Endodermal cell (in vitro differentiated cells): ENCODE measurements around the gene CAVIN3. TPM values are rescaled to one million over a fixed set of nuclear protein-coding genes. Genes with fewer than 3 reads are reported as not detected.

Experiments used
- DNase-seq: peaks from one replicate; pipeline ENCODE4 v3.0.0-alpha.2; 2017
- H3K27ac ChIP-seq: 2 replicates; pipeline ENCODE4 v1.5.1; 2013; ENCODE audit warnings: mild to moderate bottlenecking, low read depth, low read length, moderate library complexity
- H3K27me3 ChIP-seq: 2 replicates; pipeline ENCODE4 v1.6.1; 2013; ENCODE audit warnings: mild to moderate bottlenecking, low read length, moderate library complexity; ENCODE audit not compliant: insufficient read depth, control insufficient read depth, poor library complexity, severe bottlenecking
- H3K36me3 ChIP-seq: 2 replicates; pipeline ENCODE4 v1.7.0; 2013; ENCODE audit warnings: mild to moderate bottlenecking, low read length, moderate library complexity; ENCODE audit not compliant: control insufficient read depth, insufficient read depth
- H3K4me1 ChIP-seq: one replicate; pipeline ENCODE4 v1.7.0; 2013; ENCODE audit warnings: low read length; ENCODE audit not compliant: control insufficient read depth, insufficient read depth
- H3K4me3 ChIP-seq: 2 replicates; pipeline ENCODE4 v1.5.1; 2013; ENCODE audit warnings: mild to moderate bottlenecking, low read length, moderate library complexity
- H3K9ac ChIP-seq: 2 replicates; pipeline ENCODE4 v1.6.1; 2013; ENCODE audit warnings: mild to moderate bottlenecking, low read length, moderate library complexity; ENCODE audit not compliant: poor library complexity, severe bottlenecking; ENCODE audit errors: extremely low read depth
- H3K9me3 ChIP-seq: 2 replicates; pipeline ENCODE4 v1.6.1; 2013; ENCODE audit warnings: mild to moderate bottlenecking, low read length, moderate library complexity; ENCODE audit not compliant: control insufficient read depth
- H3K27ac Mint-ChIP-seq: 2 replicates; pipeline ENCODE4 v1.8.0; 2020; ENCODE audit warnings: mixed read lengths
- H3K27me3 Mint-ChIP-seq: 2 replicates; pipeline ENCODE4 v1.8.0; 2021; ENCODE audit warnings: mild to moderate bottlenecking, mixed read lengths; ENCODE audit not compliant: insufficient read depth
- H3K36me3 Mint-ChIP-seq: 2 replicates; pipeline ENCODE4 v1.8.0; 2020; ENCODE audit warnings: low read depth, mixed read lengths
- H3K4me1 Mint-ChIP-seq: 2 replicates; pipeline ENCODE4 v1.8.0; 2020; ENCODE audit warnings: mixed read lengths
- H3K4me3 Mint-ChIP-seq: 2 replicates; pipeline ENCODE4 v1.8.0; 2020; ENCODE audit warnings: mild to moderate bottlenecking, moderate library complexity, mixed read lengths
- H3K9me3 Mint-ChIP-seq: 2 replicates; pipeline ENCODE4 v1.8.0; 2020; ENCODE audit warnings: mild to moderate bottlenecking, mixed read lengths
- WGBS, 2 experiments: methylation state at CpG; one replicate each; pipeline versions ENCODE4 v1.1.5 to v1.1.7; 2013; ENCODE audit warnings: missing lambda C conversion rate in 2 of 2, mixed read lengths in 1 of 2; ENCODE audit not compliant: insufficient coverage in 1 of 2, insufficient read length in 1 of 2; 5-methylcytosine and 5-hydroxymethylcytosine counted together
- total RNA-seq, 2 donors: library from RNA; stranded (reverse); fragmentation: NEBNext Ultra II Directional in 1 of 2; extraction: Animal tissue kit (Norgen Biotek cat#: 25700) in 1 of 2; gene quantifications; 2 replicates in 1 of 2; 3 replicates in 1 of 2; pipeline ENCODE4 v1.2.1, GENCODE V29; 2021
- TF ChIP-seq, protein P1 (sequence below): fragments of 200-600 bp; sonication (generic); conservative IDR thresholded peaks from 2 replicates; pipeline ENCODE4 v1.5.0; 2021; ENCODE audit warnings: antibody characterized with exemption, mild to moderate bottlenecking

The CAVIN3 gene
- total RNA-seq, 2 donors from 2014 or later, result 42.2 to 70.2 TPM

DNA sequence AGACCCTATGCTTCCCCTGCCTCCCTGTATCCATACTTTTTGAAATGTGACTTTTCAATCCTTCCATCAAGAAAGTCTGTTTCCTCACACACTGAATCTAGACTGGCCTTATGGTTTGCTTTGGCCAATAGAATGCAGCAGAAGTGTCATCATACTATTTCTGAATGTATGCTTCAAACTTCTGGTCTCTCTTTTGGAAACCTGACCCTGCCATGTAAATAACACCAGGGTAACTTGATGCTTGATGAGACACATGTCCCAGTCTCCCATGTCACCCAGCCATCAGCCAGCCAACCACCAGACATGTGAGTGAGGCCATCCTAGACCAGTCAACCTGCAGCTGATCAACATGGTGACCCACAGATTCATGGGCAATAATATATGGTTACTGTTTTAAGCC, 29.7 kb upstream of the CAVIN3 start:
- no peak overlapping the region for H3K4me3 ChIP-seq
- H3K36me3 Mint-ChIP-seq, result peaks cover 2% of the 10 kb centered on the region
- H3K4me3 Mint-ChIP-seq, result no peak overlapping the region
- H3K27ac ChIP-seq, result no peak overlapping the region
- no peak for DNase-seq
- TF ChIP-seq, protein P1, sequence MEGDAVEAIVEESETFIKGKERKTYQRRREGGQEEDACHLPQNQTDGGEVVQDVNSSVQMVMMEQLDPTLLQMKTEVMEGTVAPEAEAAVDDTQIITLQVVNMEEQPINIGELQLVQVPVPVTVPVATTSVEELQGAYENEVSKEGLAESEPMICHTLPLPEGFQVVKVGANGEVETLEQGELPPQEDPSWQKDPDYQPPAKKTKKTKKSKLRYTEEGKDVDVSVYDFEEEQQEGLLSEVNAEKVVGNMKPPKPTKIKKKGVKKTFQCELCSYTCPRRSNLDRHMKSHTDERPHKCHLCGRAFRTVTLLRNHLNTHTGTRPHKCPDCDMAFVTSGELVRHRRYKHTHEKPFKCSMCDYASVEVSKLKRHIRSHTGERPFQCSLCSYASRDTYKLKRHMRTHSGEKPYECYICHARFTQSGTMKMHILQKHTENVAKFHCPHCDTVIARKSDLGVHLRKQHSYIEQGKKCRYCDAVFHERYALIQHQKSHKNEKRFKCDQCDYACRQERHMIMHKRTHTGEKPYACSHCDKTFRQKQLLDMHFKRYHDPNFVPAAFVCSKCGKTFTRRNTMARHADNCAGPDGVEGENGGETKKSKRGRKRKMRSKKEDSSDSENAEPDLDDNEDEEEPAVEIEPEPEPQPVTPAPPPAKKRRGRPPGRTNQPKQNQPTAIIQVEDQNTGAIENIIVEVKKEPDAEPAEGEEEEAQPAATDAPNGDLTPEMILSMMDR, result no peak
- no peaks in the 10 kb centered on the region for H3K27me3 Mint-ChIP-seq
- H3K4me1 Mint-ChIP-seq, result peaks cover 22% of the 10 kb centered on the region
- H3K9me3 Mint-ChIP-seq, result peaks cover 4% of the 10 kb centered on the region
- H3K9ac ChIP-seq, result no peak overlapping the region
- peaks cover 6% of the 10 kb centered on the region for H3K4me1 ChIP-seq
- no peaks in the 10 kb centered on the region for H3K36me3 ChIP-seq
- H3K9me3 ChIP-seq, result no peaks in the 10 kb centered on the region
- H3K27ac Mint-ChIP-seq, result no peak overlapping the region
- no peaks in the 10 kb centered on the region for H3K27me3 ChIP-seq

DNA sequence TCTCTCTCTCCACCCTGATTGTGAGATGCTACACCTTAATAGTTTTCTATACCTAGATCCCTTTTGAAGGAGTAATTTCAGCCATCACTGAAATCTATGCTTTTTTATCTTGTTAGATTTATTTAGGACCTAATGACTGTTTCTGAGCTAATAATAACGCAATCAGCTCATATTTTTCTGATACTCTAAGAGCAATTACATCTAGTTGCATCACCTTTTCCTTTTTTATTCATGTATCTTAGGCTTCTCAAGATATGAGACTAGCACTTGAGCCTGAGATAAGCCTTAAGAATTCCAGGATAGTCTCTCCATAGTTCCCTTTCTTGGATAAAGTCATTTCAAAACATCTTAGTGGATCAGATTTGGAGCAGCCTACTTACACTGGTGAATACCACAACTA, 25.1 kb upstream of the CAVIN3 start:
- H3K9ac ChIP-seq, result no peak overlapping the region
- WGBS, 2 experiments, result 97% methylated on average over 1 of the region's 1 CpG; no CpG with 5 or more reads in 1 of the 2 experiments
- H3K4me1 ChIP-seq, result no peaks in the 10 kb centered on the region
- no peaks in the 10 kb centered on the region for H3K27me3 Mint-ChIP-seq
- H3K9me3 Mint-ChIP-seq, result peaks cover 4% of the 10 kb centered on the region
- H3K36me3 Mint-ChIP-seq, result peaks cover 2% of the 10 kb centered on the region
- H3K27me3 ChIP-seq, result no peaks in the 10 kb centered on the region
- no peaks in the 10 kb centered on the region for H3K9me3 ChIP-seq
- H3K4me3 ChIP-seq, result no peak overlapping the region
- no peaks in the 10 kb centered on the region for H3K36me3 ChIP-seq
- H3K4me3 Mint-ChIP-seq, result no peak overlapping the region
- no peak overlapping the region for H3K27ac ChIP-seq
- H3K4me1 Mint-ChIP-seq, result no peaks in the 10 kb centered on the region
- DNase-seq, result no peak
- no peak overlapping the region for H3K27ac Mint-ChIP-seq
- TF ChIP-seq, protein P1, result no peak

DNA sequence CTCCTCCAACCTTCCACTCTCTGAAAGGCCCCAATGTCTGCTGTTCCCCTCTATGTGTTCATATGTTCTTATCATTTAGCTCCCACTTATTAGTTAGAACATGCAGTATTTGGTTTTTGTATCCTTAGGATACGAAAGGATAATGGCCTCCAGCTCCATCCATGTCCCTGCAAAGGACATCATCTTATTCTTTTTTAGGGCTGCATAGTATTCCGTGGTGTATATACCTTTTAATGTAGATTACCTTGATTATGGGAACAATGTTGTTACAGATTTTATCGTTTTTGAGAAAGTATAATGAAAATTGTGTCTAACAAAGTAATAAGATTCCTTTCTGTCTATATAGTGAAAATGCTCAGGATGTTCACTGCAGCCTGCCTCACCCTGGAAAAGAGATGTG, 16.0 kb upstream of the CAVIN3 start:
- no peak overlapping the region for H3K9ac ChIP-seq
- Mint-ChIP-seq H3K9me3 (no peaks in the 10 kb centered on the region), H3K27ac (no peak overlapping the region), H3K36me3 (peaks cover 15% of the 10 kb centered on the region), H3K4me1 (peaks cover 12% of the 10 kb centered on the region), H3K4me3 (no peak overlapping the region), H3K27me3 (no peaks in the 10 kb centered on the region)
- H3K9me3 ChIP-seq, result peaks cover 4% of the 10 kb centered on the region
- WGBS, 2 experiments, result 89 to 95% methylated on average over 3 of the region's 3 CpGs
- H3K36me3 ChIP-seq, result peaks cover 7% of the 10 kb centered on the region
- no peaks in the 10 kb centered on the region for H3K27me3 ChIP-seq
- H3K27ac ChIP-seq, result no peak overlapping the region
- TF ChIP-seq, protein P1, result no peak
- DNase-seq, result no peak
- no peaks in the 10 kb centered on the region for H3K4me1 ChIP-seq
- no peak overlapping the region for H3K4me3 ChIP-seq
